Measurements from ENCODE around the gene KLK14.

- TF ChIP-seq CTCF (conservative IDR thresholded peaks at IDR 0.05; ENCODE audit: low read depth in 2 of 2) (no peak), POLR2AphosphoS5 (IDR thresholded peaks at IDR 0.05; ENCODE audit: low read depth) (no peak), JUNB (IDR thresholded peaks at IDR 0.05; ENCODE audit: unreplicated experiment) (no peak), EZH2 (IDR thresholded peaks at IDR 0.05; ENCODE audit: low read depth, unreplicated experiment) (no peak), EZH2phosphoT487 (IDR thresholded peaks at IDR 0.05; ENCODE audit: unreplicated experiment) (no peak), REST (IDR thresholded peaks at IDR 0.05; ENCODE audit: unreplicated experiment) (no peak), CREB1 (CRISPR knock-in tag; IDR thresholded peaks at IDR 0.05; ENCODE audit: low read depth) (no peak), ETS1 (IDR thresholded peaks at IDR 0.05) (no peak), STAT1 (IDR thresholded peaks at IDR 0.05; ENCODE audit: unreplicated experiment) (no peak), ZNF114 (CRISPR knock-in tag; IDR thresholded peaks at IDR 0.05) (no peak), ZNF331 (CRISPR knock-in tag; IDR thresholded peaks at IDR 0.05; ENCODE audit: low read depth) (no peak)
Measured at GRCh38 chr19:51091126-51091525, 8.4 kb upstream of the KLK14 start.
